ENCODE results near the gene GPC2.
"Not testable (repeated sequence)": the region's sequence is repeated elsewhere in the genome, so short reads cannot be mapped to it uniquely, and the experiment has no call there.

The GPC2 gene, protein sequence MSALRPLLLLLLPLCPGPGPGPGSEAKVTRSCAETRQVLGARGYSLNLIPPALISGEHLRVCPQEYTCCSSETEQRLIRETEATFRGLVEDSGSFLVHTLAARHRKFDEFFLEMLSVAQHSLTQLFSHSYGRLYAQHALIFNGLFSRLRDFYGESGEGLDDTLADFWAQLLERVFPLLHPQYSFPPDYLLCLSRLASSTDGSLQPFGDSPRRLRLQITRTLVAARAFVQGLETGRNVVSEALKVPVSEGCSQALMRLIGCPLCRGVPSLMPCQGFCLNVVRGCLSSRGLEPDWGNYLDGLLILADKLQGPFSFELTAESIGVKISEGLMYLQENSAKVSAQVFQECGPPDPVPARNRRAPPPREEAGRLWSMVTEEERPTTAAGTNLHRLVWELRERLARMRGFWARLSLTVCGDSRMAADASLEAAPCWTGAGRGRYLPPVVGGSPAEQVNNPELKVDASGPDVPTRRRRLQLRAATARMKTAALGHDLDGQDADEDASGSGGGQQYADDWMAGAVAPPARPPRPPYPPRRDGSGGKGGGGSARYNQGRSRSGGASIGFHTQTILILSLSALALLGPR

DNA sequence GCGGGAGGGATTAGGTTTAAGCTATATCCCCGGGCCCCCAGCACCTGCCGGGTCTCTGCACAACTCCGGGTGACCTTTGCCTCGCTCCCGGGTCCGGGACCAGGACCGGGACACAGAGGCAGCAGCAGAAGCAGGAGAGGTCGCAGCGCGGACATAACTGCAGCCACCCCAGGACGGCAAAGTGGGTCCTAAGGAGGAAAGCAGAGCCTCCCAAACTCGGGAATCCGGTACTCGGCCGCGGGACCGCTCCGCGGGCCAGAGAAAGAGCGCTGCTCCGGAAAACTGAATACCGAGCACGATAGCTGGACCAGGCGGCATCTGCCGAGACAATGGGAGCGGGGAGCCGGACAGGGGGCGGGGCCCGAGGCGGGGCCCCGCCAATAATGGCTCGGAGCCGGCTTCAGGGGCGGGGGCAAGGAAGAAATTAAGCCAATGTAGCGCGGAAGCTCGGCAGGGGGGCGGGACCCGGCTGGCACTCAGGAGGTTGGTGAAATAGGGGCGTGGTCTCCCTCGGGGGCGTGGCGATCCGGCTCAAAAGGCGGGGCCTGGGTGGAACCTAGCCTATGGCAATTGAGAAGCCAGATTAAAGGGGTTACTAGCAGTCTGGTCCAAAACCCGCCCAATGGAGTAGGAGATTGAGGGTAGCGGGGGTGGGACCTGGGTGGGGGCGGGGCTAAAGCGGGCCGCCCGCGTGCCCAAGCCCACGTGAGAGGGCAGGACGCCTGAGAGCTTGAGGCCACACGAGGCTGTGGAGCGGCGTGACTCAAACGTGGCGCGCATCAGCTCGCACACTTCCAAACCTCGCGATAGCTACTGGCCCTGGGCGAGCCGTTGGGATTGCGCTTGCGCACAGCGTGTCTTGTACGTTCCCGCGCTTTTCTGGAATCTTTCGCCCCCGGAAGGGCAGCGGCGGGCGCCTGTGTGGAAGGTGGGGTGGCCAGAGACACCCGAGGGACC is at the start of gene GPC2, which contains the start of gene STAG3:
GPC2 (minus strand) TSS at position 337 of the 957 bp plus-strand sequence; CDS start at position 155, 182 bp downstream.
STAG3 (plus strand) TSS at position 874 of the 957 bp plus-strand sequence. CDS start 2,639 bp downstream, outside the sequence.
- peak; percentile 88 for DNase-seq (ENCODE audit: low spot score)

DNA sequence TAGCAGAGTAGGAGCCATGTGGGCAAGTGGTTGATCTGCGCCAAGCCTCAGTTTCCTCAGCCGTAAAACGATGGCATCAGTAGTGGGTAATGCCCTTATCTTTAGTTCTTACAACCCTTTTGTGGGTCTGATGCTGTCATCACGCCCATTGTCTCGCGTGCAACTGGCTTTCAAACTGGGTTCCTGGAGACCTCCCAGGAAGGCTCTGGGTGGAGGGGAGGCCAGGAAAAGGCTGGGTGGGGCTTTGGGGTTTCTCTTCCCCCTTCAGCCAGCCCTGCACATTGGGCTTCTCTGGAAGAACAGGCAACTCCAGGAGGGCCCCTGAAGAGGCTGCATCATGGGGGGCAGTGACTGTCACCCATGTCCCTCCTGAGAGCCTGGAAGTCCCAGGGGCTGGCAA is 47.7 kb upstream of the GPC2 start:
- not testable (repeated sequence) for DNase-seq (ENCODE audit: low spot score)

DNA sequence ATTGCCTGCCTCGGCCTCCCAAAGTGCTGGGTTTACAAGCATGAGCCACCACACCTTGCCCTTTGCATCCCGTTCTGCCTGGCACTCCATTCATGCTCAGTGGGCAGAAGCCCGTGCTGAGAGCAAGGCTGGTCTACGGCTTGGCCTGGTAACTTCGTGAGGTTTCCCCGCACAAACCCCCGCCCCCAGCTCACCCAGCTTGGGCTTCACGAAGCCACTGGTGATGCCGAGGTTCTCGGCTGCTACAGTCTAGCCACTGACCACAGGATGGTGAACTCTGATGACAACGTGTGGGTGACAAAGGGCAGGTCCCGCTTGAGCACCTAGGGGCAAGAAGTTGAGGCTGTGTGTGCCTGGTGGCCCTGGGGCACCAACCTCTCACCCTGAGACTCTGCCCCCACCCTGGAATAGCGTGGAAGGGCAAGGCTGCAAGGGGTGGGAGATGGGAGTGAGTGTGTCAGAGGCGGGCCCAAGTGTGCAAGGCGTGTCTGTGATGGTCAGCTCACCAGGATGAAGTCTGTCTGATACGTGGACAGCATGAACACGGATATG is 46.3 kb upstream of the GPC2 start:
- not testable (repeated sequence) for DNase-seq (ENCODE audit: low spot score)

DNA sequence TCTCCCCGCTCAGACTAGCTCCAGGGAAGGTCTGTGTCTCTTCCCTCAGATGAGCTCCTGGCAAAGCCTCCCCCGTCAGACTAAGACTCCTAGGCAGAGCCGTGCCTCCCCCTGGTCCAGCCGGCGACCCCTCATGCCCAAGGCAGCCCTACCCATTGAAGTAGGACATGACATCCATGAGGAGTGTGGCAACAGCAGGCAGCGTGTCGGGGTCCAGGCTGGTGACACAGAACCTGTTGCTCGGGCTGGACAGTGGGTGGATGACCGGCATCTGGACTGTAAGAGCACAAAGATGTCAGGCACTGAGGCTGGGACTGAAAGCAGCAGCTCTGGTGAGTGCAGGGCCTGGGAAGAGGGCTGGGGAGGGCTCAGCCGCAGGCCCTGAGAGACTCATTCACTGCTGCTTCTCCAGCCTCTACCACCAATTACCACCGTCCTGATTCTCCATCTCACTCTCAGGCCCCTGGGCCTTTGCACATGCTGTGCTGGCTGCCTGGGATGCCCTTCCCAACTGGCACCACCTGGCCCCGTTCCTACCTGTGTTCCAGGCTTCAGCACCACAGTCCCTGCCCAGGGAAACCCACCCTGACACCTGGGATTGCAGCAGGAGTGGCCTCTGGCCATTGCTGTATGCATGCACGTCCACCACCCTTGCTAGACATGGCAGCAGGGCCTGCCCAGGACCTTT is 45.4 kb upstream of the GPC2 start:
- DNase-seq (ENCODE audit: low spot score), result no peak

DNA sequence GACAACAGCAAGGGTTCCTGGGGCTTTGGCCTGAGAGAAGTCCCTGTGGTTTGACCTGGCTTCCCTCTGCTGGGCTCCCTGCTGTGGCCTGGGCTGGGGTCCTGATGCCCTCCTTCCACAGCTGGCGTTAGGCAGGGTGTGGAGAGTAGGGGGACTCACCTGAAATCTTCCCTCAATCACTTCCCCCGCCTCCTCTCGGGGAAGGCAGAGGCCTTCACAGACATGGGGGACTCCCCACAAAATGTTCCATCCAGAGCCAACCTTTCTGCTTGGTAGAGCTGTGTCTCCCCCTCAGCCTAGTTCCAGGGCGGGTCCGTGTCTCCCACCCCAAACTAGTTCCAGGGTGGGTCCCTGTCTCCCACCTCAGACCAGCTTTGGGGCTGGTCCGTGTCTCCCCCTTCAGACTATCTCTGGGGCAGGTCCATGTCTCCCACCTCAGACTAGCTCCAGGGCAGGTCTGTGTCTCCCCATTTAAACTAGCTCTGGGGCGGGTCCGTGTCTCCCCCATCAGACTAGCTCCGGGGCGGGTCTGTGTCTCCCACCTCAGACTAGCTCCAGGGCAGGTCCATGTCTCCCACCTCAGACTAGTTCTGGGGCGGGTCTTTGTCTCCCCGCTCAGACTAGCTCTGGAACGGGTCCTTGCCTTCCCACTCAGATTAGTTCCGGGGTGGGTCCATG is 44.7 kb upstream of the GPC2 start:
- DNase-seq (ENCODE audit: low spot score), result no peak

DNA sequence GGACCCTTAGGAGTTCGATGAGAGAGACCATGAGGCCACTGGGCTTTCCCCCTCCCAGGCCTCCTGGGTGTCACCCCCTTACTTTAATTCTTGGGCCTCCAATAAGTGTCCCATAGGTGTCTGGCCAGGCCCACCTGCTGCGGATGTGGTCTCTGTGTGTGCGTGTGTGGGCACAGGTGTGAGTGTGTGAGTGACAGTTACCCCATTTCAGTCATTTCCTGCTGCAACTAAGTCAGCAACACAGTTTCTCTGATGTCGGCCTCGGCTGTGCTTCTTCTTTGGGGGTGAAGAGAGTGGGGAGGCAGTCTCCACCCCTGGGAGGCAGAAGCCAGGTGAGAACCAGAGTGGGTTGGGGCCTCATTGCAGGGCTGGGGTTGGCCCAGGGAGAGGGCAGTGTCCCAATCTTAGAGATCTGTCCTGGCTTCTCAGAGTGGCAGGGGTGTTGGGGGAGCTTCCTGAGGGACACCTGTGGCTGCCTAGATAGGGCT is 44.1 kb upstream of the GPC2 start:
- DNase-seq (ENCODE audit: low spot score), result no peak

DNA sequence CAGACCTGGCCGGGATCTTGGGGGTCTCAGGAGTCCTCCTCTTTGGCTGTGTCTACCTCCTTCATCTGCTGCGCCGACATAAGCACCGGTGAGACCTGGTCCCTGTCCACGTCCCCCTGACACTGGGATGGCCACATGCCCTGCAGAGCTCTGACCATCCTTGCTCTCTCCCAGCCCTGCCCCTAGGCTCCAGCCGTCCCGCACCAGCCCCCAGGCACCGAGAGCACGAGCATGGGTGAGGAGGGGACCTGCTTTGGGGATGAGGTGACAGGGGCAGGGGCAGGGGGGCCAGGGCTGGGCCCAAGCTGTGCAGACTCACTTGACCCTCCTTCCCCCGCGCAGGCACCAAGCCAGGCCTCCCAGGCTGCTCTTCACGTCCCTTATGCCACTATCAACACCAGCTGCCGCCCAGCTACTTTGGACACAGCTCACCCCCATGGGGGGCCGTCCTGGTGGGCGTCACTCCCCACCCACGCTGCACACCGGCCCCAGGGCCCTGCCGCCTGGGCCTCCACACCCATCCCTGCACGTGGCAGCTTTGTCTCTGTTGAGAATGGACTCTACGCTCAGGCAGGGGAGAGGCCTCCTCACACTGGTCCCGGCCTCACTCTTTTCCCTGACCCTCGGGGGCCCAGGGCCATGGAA is 43.5 kb upstream of the GPC2 start:
- no peak for DNase-seq (ENCODE audit: low spot score)

DNA sequence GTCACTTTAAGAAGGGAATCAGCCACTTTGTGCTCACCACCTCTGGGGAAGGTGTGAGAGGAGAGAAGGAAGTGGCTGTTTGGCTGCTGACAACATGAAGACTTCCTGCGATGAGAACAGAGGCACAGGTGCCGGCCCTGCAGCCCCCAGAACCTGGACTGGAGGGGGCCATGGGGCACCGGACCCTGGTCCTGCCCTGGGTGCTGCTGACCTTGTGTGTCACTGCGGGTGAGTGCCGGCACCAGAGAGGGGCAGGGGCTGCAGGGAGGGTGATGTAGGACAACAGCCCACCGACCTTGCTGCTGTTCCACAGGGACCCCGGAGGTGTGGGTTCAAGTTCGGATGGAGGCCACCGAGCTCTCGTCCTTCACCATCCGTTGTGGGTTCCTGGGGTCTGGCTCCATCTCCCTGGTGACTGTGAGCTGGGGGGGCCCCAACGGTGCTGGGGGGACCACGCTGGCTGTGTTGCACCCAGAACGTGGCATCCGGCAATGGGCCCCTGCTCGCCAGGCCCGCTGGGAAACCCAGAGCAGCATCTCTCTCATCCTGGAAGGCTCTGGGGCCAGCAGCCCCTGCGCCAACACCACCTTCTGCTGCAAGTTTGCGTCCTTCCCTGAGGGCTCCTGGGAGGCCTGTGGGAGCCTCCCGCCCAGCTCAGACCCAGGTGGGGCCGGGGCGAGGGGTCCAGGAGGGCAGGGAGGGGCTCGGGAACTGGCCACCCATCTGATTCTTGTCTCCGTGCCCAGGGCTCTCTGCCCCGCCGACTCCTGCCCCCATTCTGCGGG is 42.8 kb upstream of the GPC2 start, which contains the start of gene PVRIG:
PVRIG (plus strand) TSS at position 149 of the 785 bp plus-strand sequence; CDS start at position 171, 22 bp downstream.
- not testable (repeated sequence) for DNase-seq (ENCODE audit: low spot score)

DNA sequence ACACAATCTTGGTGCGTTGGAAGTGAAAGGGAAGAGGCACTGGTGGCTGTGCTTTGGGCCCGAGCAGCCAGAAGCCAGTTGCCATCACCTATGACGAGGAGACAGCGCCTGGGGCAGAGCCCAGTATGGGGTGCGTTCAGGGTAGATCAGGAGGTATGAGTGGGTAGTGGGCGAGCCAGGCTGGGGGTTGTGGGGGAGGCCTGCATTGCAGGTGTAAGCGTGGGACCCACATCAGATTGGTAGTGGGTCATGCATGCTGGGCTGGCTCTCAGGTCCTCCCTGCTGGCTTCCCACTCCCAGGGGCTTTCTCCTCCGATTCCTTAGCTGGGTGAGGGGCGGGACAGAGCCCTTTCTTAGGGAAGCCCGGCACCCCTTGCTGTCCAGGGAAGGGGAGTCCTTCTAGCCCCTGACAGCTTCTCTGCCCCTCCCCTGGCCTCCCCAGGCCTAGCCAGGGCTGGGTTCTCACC is 42.1 kb upstream of the GPC2 start:
- DNase-seq (ENCODE audit: low spot score), result no peak

DNA sequence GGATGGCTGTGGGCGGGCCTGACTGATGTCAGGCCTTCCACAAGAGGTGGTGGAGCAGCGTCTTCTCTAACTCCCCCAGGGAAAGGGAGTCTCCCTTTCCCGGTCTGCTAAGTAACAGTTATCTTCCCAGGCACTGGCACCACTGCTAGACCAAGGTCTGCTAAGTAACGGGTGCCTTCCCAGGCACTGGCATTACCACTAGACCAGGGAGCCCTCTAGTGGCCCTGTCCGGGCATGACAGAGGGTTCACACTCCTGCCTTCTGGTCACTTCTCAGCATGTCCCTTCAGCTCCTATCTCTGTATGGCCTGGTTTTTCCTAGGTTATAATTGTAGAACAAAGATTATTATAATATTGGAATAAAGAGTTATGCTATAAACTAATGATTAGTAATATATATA is 40.8 kb upstream of the GPC2 start:
- not testable (repeated sequence) for DNase-seq (ENCODE audit: low spot score)

DNA sequence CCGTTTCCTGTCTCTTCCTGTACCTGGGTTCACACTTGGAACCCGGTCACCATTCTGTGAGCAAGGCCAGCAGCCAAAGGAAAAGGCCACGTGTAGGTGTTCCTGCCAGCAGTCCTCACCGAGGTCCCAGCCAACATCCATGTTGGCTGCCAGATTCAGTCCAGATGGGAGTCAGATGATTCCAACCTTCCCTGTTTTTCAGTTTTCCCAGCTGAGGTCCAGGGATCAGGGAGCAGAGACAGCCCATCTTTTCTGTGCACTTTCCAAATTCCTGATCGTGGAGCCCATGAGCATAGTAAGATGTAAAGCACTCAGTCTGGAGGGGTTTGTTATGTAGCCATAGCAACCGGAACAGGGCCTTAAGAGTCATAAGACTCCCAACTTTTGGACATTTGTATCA is 38.7 kb upstream of the GPC2 start:
- no peak for DNase-seq (ENCODE audit: low spot score)

DNA sequence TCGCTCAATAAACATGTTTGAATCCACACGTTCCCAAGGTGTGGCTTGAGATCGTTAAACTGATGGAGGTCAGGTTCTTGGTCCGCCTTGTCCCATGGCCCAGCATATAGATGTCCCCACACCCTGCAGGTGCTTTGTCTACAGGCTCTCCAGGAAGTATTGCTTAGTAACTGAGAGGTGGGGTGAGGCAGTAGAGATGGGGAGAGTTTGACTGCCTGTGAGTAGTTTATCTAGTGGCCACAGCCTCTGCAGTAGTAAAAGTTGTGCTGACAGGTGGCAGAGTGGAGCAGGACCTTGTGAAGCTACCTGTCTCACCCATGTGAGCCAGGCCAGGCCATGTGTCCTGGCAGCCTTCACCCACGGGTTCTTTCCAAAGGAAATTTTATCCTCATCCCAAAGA is 37.2 kb upstream of the GPC2 start:
- not testable (repeated sequence) for DNase-seq (ENCODE audit: low spot score)

DNA sequence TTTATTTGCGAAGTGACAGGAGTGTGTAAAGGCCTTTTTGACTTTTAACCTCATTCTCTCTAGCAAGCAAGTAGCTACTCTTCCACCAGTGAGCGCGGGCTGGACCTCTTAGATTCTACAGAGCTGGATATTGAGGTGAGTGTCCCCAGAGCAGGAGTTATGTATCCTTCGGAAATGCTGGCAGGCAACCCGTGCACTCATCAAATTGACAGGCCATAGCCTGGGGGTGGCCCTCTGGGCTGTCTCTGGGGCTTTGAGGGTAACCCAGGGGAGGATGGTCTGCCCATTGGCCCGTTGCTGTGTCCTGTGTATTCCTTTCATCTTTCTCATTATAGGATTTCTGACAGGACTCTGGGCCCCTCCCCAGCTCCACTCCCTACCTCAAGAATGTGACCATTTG is 36.5 kb upstream of the GPC2 start:
- no peak for DNase-seq (ENCODE audit: low spot score)

DNA sequence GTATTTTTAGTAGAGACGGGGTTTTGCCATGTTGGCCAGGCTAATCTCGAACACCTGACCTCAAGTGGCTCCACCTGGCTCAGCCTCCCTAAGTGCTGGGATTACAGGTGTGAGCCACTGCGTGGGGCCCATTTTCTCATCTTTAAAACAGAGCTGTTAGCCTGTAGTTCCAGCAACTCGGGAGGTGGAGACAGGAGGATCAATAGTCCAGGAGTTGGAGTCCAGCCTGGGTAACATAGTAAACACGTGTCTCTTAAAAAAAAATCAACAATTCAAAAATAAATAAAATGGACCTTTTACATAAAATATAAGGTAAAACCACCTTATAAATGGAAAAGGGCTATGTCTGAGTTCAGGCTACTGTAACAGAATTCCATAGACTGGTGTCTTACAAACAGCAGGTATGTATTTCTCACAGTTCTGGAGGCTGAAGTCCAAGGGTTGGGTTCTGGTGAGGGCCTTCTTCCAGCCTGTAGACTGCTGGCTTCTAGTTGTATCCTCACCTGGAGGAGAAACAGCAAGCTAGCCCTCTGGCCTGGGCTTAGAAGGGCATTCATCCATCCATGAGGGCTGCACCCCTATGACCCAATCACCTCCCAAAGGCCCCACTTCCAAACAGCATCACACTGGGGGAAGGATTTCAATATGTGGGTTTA is 35.6 kb upstream of the GPC2 start:
- no peak for DNase-seq (ENCODE audit: low spot score)

DNA sequence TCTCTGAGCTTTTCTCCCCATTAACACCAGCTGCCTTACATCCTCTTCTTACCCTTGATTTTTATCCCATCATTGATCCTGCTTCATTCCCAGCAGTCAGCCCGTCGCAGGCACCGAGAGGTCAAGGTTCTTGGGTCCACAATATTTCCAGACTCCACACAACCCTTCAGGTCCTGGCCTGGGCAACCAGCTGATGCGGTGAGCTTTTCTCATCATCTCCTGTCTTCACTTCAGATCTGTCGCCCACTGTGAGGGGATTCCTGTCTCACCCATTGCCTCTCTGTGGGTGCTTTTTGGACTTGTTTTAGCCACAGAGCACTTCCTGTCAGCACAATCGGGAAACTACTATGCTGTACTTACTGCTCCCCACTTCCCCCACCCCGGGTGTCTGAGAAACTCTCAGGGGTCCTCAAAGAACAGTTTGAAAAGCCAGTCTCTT is 34.2 kb upstream of the GPC2 start:
- no peak for DNase-seq (ENCODE audit: low spot score)

DNA sequence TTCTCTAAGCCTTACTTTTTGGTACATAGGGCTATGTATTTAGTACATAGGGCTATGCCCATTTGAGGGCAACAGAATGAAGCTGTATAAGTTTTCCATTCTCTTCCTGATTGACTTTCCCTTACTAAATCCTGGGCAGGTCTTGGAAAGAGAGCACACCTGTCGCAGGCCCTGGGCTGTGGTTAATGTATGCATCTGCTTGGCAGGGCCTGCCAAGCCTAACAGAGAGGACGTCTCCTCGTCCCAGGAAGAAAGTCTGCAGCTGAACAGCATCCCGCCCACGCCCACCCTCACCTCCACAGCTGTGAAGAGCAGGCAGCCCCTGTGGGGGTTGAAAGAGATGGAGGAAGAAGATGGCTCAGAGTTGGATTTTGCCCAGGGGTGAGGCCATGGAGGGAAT is 33.6 kb upstream of the GPC2 start:
- no peak for DNase-seq (ENCODE audit: low spot score)

DNA sequence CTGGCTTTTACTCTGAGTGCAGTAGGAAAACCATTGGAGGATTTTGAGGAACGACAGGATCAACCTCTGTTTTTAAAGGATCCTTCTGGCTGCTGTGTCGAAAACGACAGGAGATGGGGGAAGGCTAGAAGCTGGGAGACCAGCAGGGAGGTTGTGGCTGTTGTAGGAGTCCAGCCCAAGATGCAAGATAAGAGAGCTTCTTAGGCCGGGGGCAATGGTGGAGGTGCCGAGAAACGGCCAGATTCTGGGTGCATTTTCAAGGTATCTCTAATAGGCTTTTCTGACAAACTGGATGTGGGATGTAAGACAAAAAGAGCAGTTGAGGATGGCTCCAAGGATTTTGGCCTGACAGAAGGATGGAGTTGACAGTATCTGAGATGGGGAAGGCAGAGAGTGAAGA is 32.3 kb upstream of the GPC2 start:
- no peak for DNase-seq (ENCODE audit: low spot score)

DNA sequence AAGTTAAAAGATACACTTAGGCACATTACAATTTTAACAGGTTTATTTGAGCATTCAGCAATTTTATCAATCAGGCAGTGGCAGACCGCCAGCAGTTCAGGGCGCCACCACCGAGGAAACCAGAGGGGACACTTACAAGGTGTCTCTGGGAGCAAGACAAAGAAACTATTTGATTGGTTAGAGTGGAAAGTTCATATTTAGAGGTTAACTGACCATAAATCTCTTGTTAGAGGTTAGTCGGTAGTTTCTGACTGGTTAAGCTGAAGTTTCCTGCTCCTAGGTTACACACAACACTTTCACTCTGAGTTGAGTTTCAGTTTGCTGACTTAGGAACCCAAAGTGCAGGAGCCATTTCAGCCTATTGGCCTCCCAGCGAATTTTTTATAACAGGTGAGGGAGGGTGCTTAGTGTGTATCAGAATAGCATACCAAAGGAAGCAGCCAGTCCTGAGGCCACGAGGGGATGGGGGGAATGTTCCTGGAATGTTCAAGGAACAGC is 31.8 kb upstream of the GPC2 start:
- DNase-seq (ENCODE audit: low spot score), result no peak
